Stimulated activated CD4-positive, alpha-beta T cell treated with anti-CD3 and anti-CD28 coated beads, TNF-alpha, amount 100 ng/mL, for 1 hour (primary cell): ENCODE data around the gene CADM1.

ENCODE experiments used
- DNase-seq, 3 donors: peaks; one replicate each; pipeline ENCODE4 v3.0.0-alpha.2; 2020; ENCODE audit warnings: low read depth in 3 of 3, low spot score in 1 of 3

Gene CADM1

DNA sequence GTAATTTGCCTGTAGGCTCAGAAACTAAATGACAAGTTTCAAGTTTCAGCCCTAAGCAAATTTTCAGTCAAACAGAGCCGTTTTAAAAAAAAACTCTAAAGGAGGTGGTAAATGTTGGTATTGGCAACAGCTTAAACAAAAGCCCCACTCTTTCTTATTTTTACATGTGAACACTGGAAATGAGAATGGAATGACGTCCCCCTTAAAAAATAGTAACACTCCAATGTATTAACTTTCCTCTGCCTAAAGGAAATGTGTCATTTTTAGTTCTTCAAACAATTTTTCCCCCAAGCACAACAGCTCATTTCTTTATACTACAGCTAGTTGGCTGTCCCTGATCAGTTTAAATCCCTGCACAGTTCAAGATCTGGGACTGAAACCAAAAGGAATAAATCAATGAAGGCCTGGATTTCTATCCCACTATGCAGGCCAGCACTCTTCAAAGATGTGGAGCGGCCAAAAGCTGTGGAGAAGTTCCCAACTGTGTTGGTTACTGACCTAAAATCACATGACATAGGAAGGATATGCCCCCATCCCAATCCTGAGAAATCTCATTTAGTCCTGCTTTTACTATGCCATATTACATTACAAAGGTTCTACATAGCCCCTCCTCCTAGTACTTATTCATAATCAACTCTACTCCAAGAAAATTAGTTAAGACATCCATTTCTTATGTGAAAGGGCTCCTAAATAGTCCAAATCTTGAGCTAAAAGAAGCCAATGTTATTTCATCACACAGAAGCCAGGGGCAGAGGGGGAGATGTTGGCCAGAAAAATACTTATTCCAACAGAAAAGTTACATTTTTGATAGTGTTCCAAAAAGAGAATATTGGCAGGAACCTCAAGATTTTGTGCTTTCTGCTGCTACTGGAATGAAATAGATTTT is 95.9 kb downstream of the CADM1 start:
- DNase-seq, result no peak

DNA sequence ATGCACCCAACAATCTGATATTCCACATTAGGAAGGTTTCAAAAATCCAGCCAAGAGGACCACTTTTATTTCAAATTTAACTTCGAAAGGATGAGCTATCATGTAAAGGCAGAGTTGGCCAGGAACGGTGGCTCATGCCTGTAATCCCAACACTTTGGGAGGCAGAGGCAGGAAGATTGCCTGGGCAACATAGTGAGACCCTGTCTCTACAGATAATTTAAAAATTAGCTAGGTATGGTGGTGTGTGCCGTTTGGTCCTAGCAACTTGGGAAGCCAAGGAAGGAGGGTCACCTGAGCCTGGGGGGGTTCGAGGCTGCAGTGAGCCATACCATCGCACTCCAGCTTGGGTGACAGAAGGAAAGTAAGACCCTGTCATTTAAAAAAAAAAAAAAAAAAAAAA is 96.7 kb downstream of the CADM1 start:
- DNase-seq, result no peak

DNA sequence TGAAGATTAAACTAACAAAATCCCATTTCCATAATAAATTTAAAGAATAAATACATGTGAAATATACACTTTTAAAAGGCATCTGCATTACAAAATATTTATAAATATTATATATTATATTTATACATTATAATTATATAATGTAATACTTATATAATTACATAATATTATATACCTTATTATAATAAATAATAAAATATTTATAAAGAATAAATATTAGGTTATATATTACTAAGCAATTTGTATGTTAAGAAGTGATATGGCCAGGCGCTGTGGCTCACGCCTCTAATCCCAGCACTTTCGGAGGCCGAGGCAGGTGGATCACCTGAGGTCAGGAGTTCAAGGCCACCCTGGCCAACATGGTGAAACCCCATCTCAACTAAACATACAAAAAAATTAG is 97.8 kb downstream of the CADM1 start:
- DNase-seq, result no peak

DNA sequence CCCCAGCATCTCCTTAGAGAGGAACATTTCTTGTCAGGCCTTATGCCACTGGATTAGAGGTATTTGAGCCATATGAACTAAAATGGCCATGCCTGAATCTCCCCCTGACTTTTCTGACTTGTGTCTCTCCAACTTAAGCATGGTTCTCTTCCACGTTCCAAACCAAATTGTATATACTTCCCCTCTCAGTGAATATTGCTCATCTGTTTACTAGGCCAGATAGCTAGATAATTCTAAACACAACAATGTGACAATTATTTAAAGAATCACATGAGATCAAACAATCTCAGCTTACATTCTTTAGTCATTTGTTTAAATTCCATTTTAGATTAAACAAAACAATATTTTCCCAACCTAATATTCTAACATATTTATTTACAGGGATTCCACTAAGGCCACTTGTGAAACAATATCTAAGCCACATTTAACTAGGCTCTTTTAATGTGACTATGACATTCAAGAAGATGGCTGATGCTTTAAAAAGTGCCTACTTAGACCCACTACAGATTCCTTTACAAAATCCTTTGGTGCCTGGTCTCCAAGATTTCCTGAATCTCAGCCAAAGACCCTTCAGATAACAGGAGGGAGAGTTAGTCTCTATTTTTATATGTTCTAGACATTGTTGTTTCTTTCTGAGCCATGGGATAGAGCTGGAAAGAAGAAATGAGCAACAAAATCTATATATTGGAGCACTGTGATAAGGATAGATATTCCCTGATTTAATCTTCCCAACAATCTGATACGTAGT is 105.7 kb downstream of the CADM1 start:
- DNase-seq, result no peak

DNA sequence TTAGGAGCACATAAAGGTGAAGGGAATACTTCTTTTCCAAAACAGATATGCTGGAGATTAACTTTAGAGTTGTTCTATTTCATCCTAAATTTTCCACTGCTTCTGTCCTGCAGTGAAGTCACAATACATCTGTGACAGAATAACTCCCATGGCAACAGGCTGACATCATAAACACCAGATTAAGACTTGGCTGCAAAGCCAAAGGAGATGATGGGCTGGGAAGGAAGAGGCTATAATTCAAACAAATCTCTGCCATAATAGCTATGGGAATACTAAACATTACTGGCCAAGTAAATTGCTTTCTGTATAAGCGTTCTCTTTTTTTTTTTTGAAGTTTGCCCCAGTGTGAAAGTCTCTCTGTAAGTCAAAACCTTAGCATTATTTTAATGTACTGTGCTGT is 107.7 kb downstream of the CADM1 start:
- DNase-seq, result no peak

DNA sequence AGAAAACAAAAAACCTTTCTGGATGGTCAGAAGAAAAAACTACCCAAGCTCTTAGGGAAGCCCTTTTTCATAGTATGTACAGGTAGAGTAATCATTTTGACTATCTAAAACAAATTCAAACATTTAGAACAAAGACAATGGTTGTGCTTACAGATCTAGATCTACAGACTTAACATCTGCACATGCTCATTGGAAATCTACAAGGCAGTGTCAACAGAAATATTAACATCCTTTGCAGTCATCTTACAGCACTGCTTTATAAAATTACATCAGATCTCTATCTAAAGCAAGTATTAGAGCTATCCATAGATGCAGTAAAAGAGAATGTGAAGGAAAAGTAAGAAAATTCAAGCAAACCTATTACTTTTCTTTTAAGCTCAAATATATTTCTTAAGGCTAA is 110.3 kb downstream of the CADM1 start:
- no peak for DNase-seq

DNA sequence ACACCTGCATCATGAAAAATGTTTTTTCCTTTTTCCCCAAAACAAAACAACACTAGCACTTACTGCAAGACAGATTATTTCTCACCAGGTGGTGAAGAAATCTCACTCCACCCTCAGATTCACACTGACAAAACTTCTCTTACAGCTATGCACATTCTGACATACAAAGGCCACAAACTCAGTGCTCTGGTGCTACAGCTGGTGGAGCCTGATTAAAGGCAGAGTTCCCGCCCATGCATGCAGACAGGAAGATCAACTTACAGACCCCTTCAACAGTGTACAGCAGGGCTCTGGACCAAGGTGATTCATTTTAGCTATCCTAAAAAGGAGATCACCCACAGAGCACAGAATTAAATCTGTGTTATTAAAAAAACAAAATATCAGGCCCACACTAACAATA is 112.6 kb downstream of the CADM1 start:
- no peak for DNase-seq

DNA sequence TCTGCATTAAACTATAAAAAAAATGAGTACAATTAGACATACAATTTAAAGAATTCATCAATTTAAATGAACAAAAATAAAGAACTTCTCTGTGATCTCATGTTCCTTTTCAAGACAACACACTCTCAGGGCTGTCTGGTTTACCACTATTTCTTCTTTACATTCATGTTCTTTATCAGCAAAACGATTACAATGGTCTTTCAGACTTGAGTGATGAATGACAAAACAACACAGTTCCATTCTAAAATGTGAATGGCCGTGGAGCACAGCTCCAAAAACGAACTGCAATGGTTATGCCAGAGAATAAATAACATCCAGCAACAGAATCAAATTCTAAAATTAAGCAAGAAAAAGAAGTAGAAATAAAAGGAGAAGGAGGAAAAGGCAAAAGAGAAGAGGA is 113.1 kb downstream of the CADM1 start:
- no peak for DNase-seq

DNA sequence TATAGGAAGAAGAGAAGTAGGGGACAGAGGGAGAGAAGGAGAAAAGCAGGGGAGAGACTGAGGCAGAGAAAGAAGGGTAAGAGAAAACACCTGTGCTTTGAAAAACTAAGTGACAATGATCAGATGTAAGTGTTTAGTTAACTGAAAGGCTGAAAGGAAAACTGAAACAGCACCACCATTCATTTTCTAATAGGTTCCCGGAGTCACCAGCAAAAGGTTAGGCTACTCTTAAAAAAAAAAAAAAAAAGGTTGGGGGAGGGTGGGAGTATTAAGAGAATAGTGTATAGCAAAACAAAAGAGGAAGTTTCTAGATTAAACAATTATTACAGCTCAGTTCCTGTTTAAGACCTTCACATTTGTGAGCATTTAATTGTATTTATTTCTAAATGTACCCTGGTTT is 113.8 kb downstream of the CADM1 start:
- DNase-seq, result no peak

DNA sequence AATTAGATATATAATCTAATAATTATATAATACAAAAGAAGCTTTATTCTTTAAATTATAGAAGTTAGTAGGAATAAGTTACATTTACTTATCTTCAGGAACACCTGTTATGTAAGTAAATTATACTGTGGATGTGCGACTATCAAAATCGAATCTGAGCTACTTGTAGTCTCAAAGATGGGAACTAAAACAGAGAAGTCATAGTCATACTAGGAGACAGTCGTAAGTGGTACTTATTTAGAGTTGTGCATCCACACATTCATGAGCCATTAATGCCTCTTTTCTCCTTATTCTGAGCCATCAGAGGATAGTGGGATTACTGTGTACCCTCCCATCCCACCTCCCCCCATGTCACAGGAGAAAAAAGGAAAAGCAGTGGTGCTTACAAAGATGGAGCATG is 114.4 kb downstream of the CADM1 start:
- DNase-seq, result no peak

DNA sequence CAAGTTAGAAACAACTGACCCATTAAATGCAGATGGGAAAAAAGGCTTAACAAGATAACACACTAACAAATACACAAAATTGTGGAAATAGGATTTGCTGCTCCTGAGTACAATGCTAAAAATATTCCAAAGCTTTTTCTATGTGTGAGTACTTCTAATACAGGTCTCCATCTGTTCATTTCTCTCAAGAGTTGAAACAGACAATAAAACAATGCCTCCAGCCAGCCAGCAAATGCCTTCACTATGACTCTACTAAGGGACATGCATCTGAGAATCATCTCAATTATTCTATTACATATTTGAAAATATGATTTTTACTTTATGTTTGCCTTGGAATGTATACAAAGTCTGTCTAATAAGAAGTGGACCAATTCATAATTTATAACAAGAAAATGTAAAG is 119.0 kb downstream of the CADM1 start:
- no peak for DNase-seq

DNA sequence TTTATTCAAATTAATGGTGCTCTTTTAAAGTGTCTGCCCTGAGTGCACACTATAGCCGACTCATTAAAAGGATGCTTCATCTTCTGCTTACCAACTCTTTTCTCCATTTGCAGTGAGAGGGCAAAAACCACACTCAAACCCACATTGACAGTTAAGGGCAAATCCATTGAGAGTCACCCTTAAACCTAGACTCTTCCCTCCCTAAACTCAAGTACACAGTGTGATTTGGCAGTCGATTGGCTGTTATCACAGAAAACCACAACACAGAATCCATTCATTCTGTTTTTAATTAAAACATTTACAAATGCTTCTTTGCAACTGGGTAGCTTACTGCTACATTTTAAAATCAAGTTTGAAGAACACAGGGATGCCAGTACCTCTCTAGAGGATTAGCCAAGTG is 120.0 kb downstream of the CADM1 start:
- no peak for DNase-seq

DNA sequence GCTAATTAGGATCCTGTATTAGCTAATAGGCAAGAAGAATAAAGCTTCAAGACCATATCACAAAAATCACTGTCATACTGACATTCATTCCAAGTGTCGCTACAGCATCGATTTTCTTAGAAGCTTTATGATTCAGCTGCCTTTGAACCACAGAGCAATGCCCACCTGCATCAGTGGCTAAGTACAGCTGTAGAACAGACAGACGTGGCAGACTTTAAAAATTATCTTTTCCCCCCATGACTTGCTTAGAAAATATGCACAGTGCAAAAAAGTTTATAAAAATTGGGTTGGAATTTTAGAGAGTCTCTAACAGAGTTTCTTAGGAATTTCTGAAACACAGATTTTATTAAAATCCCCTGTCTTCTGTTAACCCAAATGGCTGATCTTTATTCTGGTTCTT is 120.8 kb downstream of the CADM1 start:
- DNase-seq, result no peak

DNA sequence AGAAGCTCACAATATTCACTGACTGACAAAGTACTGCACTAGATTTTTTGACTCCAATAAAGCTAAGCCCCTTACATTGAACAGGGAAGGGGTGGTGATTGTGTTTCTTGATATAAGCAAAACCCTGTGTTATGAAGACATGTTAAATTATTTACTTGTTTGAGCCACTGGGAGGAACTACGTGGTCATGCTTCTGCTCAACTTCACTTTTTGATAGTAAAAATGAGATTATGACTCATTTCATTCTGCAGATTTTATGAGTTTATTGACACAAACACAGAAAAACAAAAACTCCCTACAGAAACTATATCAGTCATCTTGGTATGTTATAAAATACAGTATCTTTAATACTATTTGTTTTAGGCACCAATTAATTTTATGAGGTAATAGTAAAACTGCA is 124.7 kb downstream of the CADM1 start:
- no peak for DNase-seq

DNA sequence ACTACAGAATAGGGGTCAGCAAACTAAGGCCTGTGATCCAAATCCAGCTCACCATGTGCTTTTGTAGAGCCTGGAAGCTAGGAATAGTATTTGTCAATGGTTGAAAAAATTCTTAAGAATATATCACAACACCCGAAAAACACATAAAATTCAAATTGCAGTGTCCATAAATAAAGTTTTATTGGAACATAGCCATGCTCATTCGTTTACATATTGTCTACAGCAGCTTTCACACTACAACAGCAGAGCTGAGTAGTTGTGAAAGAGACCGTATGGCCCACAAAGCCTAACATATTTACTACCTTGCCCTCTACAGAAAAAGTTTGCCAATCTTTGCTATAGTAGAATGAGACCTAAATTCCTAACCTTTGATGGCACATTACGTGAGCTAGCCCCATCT is 125.7 kb downstream of the CADM1 start:
- DNase-seq, result no peak

DNA sequence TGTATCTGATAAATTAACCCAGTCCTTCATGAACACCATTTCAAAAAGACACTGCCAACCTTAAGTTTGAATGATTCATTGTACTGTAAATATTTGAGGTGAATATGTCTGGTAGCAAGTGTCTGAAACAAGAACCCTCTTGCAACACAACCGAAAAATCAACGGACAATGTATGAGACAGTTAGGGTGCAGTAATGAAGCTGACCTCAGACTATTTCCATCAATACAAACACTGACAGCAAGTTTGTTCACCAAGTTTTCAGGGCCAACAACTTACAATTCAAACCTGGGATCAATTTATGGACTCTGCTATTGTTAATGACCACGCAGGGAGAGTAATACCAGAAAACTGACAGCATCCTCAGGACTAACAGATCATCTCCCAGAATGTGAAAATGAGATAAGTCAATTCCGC is 126.3 kb downstream of the CADM1 start:
- DNase-seq, result no peak

DNA sequence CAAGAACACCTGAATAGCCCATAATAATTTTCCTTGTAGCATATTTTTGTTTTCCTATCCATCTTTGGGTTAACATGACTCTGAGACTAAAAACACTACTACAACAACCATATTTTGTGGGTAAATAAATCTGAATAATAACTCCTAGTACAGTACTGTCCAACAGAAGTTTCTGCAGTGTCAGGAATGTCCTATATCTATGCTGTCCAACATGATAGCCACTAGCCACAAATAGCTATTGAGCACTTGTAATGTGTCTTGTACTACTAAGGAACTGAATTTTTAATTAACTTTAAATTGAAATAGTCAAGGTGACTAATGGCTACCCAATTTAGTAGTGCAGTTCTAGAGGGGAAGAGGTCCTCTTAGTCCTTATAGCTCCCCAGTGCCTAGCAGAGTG is 135.6 kb downstream of the CADM1 start:
- DNase-seq, result no peak

DNA sequence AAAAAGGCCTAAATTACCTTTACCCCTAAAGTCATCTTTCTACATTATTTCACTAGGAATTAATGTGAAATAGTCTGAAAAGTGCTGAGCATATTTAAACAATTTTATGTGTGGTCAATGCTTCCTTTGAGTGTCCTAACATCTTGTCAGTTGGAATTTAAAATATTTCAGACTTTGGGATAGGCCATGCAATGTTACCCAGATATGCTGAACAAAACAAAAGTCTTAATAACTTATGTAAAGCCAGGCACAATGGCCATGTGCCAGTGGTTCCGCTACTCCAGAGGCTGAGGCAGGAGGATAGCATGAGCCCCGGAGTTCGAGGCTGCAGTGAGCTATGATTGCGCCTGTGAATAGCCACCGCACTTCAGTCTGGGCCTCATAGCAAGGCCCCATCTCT is 137.4 kb downstream of the CADM1 start:
- DNase-seq, result no peak

DNA sequence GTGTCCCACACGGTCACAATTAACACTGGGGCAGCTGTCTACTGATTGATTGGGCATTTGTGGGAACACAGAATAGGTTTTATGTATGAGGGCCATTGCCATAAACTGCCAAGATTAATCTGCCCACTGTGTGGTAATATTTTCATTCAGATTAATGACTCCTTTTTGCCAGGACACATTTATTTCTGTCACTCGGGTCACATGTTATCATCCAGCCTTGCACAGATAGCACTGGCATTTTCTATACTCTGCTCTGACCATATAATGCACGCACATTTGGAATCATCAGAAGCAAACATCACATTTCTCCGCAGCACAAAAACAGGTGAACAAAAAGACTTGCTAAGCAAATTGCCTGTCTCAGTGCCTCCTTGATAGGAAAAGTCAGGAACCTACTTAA is 138.3 kb downstream of the CADM1 start:
- no peak for DNase-seq

DNA sequence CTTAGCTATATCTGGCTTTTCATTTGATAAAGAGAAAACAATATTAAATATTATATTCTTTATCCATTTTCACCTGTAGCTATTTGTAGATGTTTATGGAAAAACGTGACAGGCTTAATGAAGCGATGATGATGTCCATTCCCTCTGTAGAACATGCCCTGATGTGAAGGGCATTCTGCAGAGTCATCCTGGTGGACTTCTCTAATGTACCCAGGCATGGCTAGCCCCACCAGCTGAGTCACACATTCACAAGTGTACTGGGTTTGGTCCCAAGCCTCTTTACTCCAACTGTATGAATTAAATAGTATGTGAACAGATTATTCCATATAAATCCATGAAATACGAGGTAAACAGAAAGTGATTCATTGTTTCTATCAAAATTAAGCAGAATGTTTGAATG is 139.3 kb downstream of the CADM1 start:
- no peak for DNase-seq

DNA sequence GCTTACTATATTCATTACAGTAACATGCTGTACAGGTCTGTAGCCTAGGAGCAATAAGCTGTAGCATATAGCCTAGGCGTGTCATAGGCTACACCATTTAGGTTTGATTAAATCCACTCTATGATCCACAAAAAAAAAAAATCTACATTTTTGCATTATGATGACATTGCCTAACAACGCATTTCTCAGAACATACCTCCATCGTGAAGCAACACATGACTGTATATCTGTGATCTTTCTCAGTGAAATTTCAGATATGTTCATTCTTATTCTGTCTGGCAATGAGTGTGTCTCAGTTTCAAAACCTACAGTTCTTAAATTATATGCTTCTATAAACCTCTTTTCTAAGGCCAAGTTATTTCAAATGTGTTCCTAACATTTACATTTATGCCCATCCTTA is 140.3 kb downstream of the CADM1 start:
- DNase-seq, result no peak

DNA sequence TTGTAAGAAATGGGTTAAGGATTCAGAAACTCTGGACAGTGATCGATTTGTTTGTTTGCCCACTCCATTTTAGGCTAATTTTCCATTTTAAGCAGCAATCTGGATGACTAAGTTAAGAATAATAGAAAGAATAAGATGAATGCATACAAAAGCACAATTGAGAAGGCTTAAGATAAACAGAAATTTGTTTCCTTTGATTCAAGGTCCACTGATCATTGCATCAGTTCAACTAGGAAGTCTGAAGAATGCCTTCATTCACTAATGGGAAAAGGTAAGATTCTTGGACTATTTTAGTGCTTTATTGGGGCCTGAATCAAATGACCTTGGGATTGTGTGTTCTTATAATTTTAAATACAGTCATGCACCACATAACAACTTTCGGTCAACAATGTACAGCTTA is 140.8 kb downstream of the CADM1 start:
- DNase-seq, result no peak

DNA sequence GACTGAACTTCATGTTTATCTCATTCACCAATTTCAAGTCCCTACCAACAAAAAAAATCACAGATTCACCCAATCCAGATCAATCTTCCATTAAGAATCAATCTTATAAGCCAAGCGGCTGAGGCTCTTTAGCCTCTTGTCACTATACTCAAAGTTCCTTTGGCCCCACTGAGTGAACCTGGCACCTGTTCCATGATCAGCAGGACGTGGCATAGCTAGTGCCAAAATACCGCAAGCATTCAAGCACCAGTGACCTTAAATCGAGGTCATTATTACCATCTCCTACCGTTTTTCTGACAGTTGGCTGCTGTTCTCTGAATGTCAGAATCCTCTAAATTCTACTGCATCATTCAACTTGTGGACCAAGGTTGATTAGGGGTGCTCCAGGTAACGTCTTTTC is 141.2 kb downstream of the CADM1 start:
- no peak for DNase-seq
